ENCODE measurements around the gene CHAF1B. TPM values are rescaled to one million over a fixed set of nuclear protein-coding genes. Genes with fewer than 3 reads are reported as not detected.

Gene CHAF1B
- 1.4 and 5.8 TPM in 2 replicates for total RNA-seq

DNA sequence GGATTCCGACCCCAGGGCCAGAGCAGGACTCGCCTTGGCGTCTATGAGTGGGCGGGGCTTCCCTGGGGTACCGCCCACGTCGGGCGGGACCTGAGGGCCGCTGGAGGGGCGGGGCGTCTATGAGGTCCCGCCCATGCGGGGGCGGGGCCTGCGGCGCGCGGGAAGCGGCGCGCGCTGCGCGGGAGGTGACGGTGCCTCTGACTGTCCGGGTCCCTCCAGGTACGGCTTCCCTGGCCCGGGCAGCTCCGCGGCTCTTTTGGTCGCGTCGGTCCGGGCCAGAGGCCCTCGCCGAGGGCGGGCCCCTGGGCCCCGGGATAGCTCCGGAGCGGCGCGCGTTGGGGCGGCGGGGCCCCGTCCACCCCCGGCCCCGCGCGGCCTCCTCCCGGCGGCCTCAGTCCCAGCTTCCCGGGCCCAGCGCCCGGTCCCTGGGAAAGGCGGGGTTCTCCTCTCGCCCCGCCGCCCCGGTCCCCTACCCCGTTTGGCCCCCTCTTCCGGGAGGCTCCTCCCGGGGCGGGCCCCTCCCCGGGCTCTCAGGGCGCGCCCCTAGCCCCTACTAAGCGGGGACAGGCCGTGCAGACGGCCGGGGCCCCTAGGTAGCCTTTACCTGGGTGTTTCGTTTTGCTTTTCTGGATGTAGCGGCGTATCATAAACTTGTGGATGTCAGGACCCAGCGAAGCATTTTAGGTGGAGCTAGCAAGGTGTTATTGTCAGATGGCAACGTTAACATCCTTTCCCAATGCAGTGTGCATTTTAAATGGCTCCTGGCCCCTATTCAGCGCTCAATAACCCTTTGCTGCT is at the start of gene CHAF1B:
TSS of gene CHAF1B (plus strand) at position 160 of the 798 bp plus-strand sequence. CDS start 745 bp downstream, outside the sequence.

Other genes starting within 250 kb of the CHAF1B start
- gene DOP1B, start 228.6 kb upstream of the CHAF1B start, total RNA-seq: 8.6 and 9.9 TPM in 2 replicates
- 24.3 and 41.4 TPM in 2 replicates for gene MORC3, start 65.2 kb upstream of the CHAF1B start, total RNA-seq
- 0.85 TPM in 1 of 2 replicates, not detected in the other for gene CLDN14, start 94.7 kb downstream of the CHAF1B start, total RNA-seq

All from regular cardiac myocyte (primary cell).